Hepatic stellate cell (primary cell): ENCODE measurements around the gene PIK3C2B.
"Not testable (repeated sequence)": the region's sequence is repeated elsewhere in the genome, so short reads cannot be mapped to it uniquely, and the experiment has no call there.

Experiments used
- DNase-seq: peaks from one replicate; pipeline ENCODE4 v3.0.0; 2011; ENCODE audit warnings: low spot score

PIK3C2B gene

DNA sequence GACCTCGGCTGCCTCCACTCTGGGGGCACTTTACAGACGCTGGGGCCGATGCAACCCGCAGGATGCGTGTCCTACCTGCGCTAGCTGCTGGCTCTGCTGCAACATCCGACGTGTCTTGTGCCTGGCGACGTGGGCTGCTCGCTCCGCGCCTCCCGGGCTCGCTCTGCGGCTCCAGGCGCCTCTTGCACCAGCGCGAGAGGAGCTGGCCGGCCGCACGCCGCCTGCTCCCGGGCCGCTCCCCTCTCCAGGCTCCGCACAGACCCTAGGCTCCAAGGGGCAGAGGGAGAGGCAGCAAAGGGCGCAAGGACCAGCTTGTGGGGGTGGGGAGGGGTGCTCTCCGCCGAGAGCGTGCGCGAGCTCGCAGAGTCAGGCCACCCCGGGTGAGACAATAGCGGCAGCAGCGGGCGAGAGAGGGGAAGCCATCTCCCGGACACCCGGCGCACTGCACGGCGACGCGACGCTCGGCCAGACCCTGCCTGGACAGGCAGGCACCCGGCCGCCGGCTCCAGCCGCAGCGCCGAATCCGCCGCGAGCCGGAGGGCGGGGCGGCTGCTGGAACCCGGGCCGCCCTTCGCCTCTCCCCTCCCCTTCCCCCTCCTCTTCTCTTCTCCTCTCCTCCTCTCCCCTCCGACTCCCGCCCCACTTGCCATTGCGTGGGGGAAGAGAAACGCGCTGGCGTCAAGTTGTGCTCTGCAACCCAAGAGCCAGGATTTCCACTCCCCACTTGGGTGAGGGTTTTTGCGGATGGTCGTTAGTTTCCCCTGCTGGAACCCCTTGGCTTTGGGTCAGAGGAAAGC is at the start of gene PIK3C2B:
PIK3C2B (minus strand) TSS at position 525 of the 797 bp plus-strand sequence. CDS start 25,003 bp downstream, outside the sequence.
- DNase-seq: peak; percentile 91

DNA sequence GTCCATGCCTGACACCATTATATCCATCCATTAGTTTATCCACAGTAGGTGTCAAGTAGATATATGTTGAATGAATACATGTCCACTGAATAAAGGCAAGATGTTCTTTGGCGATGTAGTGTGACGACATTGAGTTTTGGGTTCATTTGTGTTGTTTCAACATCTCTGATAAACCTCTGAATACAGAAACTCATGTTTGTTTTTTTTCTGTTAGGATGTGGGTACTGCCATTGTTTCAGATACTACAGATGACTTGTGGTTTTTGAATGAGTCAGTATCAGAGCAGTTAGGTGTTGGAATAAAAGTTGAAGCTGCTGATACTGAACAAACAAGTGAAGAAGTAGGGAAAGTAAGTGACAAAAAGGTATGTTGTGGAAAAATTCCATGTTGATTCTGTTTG is 49.7 kb upstream of the PIK3C2B start:
- DNase-seq: no peak

- no peak for DNase-seq
Measured at GRCh38 chr1:204541626-204542025, 47.0 kb upstream of the PIK3C2B start.

DNA sequence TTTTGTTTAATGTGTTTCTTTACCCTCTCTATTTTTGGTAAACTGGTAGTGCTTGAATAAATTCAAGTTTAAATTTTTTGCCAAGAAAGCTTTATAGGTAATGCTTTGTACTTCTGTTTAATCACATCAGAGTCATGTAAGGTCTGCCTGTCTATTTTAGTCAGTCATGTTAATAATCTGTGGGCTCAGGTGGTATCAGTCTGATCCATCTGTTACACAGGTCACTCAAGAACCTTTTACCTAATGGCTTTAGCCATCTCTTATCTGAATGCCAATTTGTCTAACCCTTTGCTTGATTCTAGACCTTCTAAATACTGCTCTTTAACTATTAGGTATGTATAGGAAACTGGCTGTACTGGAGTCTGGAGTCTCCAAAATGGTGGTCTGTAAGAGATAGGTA is 38.2 kb upstream of the PIK3C2B start:
- DNase-seq: no peak

DNA sequence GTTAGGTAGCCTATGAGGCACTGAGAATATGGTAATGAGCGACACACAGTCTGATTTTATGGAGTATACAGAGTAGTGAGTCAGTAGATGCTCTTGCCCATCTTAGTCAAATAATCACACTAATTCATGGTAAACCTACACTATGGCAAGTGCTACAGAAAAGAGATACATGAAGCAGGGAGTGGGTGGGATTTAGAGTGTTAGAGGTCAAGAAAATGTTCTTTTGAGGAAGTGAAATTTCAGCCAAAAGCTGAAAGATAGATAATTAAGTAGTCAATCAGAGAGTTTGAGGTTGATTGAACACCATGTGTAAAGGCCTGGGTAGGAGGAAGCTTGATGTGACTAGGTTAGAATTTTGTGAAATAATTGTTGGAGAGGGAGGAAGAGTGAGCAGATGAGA is 36.3 kb upstream of the PIK3C2B start:
- DNase-seq: no peak

- no peak for DNase-seq
Measured at GRCh38 chr1:204529371-204529895, 34.8 kb upstream of the PIK3C2B start.

- no peak for DNase-seq
Measured at GRCh38 chr1:204528677-204529076, 34.1 kb upstream of the PIK3C2B start.

DNA sequence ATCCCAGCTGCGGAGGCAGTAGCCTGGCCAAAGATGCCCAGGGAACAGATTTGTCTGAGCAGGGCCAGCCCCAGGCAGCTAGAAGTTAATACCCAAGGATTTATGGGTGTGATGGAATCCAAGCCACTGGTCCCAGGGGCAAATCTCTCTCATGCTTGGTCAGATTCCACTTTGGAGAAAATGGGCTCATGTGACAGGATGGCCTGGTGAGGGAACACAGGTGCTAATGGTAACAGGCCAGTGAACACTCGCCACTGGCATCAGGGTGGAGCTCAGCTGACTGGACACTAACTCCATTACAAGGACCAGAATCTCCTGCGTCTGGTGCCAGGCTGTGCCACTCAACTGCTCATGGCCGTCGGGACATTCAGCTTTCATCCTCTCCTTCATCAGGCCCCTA is 33.6 kb upstream of the PIK3C2B start:
- no peak for DNase-seq

GRCh38 chr1:204524986-204525385 is 30.4 kb upstream of the PIK3C2B start:
- no peak for DNase-seq

GRCh38 chr1:204523605-204524215 is 29.1 kb upstream of the PIK3C2B start:
- no peak for DNase-seq

- DNase-seq: not testable (repeated sequence)
Measured at GRCh38 chr1:204521941-204522521, 27.4 kb upstream of the PIK3C2B start.

- peak; percentile 26 for DNase-seq
Measured at GRCh38 chr1:204520834-204521709, 26.5 kb upstream of the PIK3C2B start.

DNA sequence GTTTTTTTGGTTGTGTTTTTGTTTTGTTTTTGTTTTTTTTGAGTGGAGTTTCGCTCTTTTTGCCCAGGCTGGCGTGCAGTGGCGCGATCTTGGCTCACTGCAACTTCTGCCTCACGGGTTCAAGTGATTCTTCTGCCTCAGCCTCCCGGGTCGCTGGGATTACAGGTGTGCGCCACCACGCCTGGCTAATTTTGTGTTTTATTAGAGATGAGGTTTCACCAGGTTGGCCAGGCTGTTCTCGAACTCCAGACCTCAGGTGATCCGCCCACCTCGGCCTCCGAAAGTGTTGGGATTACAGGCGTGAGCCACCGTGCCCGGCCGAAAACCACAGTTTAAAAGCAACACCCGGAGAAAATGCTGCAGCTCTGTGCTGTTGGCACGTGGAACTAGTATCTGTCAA is 22.8 kb upstream of the PIK3C2B start:
- not testable (repeated sequence) for DNase-seq

- DNase-seq: peak; percentile 93
Measured at GRCh38 chr1:204516180-204516879, 21.7 kb upstream of the PIK3C2B start, which contains the start of gene MDM4. MDM4 (plus strand) TSS chr1:204516406; CDS start chr1:204525519, 9,113 bp downstream.

GRCh38 chr1:204514828-204515227 is 20.2 kb upstream of the PIK3C2B start:
- no peak for DNase-seq

DNA sequence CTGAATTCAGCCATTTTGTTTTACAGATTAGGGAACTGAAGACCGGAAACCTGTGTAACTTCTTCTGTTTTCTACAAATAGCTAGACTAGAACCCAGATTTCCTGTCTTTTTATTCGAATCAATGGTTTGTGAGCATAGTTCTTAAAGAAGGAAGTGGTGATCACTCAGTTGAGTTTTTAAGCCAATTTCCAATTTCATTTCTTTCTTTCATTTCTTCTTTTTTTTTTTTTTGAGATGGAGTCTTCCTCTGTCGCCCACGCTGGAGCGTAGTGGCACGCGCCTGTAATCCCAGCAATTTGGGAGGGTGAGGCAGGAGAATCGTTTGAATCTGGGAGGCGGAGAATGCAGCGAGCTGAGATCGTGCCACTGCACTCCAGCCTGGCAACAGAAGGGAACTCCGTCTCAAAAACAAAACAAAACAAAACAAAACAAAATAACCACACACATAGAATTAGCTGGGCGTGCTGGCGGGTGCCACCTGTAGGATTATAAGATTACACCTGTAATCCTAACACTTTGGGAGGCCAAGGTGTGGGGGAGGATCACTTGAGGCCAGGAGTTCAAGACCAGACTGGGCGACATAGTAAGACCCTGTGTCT is 18.6 kb upstream of the PIK3C2B start:
- DNase-seq: no peak

DNA sequence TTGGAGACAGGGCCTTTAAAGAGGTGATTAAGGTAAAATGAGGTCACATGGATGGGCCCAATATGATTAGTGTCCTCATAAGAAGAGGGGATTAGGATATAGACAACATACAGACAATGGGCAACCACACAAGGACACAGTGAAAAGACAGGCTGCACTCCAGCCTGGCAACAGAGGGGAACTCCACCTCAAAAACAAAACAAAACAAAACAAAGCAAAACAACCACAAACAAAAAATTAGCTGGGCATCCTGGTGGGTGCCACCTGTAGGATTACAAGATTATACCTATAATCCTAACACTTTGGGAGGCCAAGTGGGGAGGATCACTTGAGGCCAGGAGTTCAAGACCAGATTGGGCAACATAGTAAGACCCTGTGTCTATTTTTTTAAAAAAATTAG is 16.8 kb upstream of the PIK3C2B start:
- no peak for DNase-seq

- DNase-seq: no peak
Measured at GRCh38 chr1:204509186-204509635, 14.6 kb upstream of the PIK3C2B start.

DNA sequence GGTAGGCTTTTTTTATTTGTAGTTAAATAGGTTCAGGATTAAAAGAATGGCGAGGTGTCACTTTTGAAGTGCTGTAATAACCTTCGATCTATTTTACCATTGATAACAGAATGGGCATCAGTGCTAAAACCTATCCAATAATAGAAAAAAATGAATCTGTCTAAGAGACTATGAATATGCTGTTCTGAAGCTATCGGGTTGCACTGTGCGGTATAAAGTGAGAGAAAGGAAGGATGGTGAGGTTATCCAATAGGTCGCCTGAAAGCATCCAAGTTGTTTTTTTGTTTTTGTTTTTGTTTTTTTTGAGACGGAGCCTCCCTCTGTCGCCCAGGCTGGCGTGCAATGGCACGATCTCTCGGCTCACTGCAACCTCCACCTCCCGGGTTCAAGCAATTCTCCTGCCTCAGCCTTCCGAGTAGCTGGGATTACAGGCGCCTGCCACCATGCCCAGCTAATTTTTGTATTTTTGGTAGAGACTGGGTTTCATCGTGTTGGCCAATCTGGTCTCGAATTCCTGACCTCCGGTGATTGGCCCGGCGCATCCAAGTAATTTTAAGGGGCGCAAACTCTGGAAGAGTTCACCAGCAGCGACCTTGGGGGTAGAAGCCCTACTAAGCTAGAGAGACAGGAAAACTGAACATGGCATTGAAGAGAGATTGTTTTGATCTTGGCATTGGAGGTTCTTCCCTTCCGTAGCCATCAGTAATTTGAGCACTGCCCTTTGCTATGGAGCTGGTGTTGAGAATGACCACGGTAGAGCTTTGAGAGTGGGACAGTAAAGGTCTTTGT is 12.9 kb upstream of the PIK3C2B start:
- no peak for DNase-seq

DNA sequence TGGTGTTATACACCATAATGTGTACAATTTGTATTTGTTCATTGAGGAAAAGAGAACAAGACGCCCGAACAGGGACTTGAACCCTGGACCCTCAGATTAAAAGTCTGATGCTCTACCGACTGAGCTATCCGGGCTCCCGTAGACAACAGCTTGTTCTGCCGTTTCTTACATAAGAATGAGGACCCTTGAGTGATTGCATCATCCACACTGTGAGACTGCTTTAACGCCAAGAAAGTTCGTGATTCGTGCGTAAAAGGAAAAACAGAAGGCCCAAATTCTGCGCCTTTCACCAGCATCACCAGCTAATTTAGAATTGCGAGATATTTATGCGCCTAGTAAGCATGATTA is 12.3 kb upstream of the PIK3C2B start:
- DNase-seq: peak; percentile 48
